Esophagus squamous epithelium (tissue), 5 donors: ENCODE measurements around the gene EFS. TPM values are rescaled to one million over a fixed set of nuclear protein-coding genes. Genes with fewer than 3 reads are reported as not detected.

ENCODE experiments used
- DNase-seq: peaks from one replicate; lab custom pipeline; 2025; lab: John Stamatoyannopoulos, UW
- H3K27ac ChIP-seq, 4 donors: fragments of 200-600 bp; sonication (generic); one replicate each; pipeline ENCODE4 v1.5.1; 2016 to 2019; ENCODE audit warnings: mild to moderate bottlenecking in 1 of 4
- H3K27me3 ChIP-seq, 4 donors: fragments of 200-600 bp; sonication (generic); 1 replicate in 3 of 4; 2 replicates in 1 of 4; pipeline versions ENCODE4 v1.5.1 to v1.6.0; 2017 to 2021; ENCODE audit warnings: antibody characterized with exemption in 1 of 4
- H3K36me3 ChIP-seq, 3 donors: fragments of 200-600 bp; sonication (generic); one replicate each; pipeline ENCODE4 v1.5.1; 2016 to 2019
- H3K4me1 ChIP-seq, 3 donors: fragments of 200-600 bp; sonication (generic); one replicate each; pipeline ENCODE4 v1.5.1; 2017 to 2019
- H3K4me3 ChIP-seq, 4 donors: fragments of 200-600 bp; sonication (generic); 1 replicate in 3 of 4; 2 replicates in 1 of 4; pipeline ENCODE4 v1.5.1; 2016 to 2019; ENCODE audit warnings: mild to moderate bottlenecking in 2 of 4, moderate library complexity in 1 of 4
- H3K9me3 ChIP-seq, 3 donors: fragments of 200-600 bp; sonication (generic); one replicate each; pipeline ENCODE4 v1.5.1; 2016 to 2019
- POLR2A ChIP-seq, 4 donors: fragments of 450-650 bp; IDR thresholded peaks; one replicate each; pipeline ENCODE4 v1.6.1; 2017; ENCODE audit warnings: antibody characterized with exemption in 4 of 4, mild to moderate bottlenecking in 4 of 4, moderate library complexity in 3 of 4
- WGBS, 2 donors: methylation state at CpG; one replicate each; pipeline ENCODE4 v1.1.5; 2018; 5-methylcytosine and 5-hydroxymethylcytosine counted together
- intact Hi-C: fragments of 100-400 bp; cut with DNase I; formaldehyde crosslinking; loops from one replicate; pipeline ENCODE4 v1.15.0; 2022
- total RNA-seq, 4 donors: library from RNA; depleted of rRNA; stranded (reverse); fragments of >200 nt; gene quantifications; one replicate each; pipeline ENCODE4 v1.1.0, GENCODE V29; 2016
- TF ChIP-seq, protein P1 (sequence below), 6 experiments: fragments of 450-650 bp in 4 of 6; fragments of 200-600 bp in 2 of 6; sonication (generic) in 2 of 6; IDR thresholded peaks; one replicate each; pipeline ENCODE4 v1.5.1; 2016 to 2019; ENCODE audit warnings: antibody characterized with exemption in 6 of 6, mild to moderate bottlenecking in 4 of 6, moderate library complexity in 4 of 6
- donor health status: DM: yes; HTN: yes; CAD: no.

Gene EFS
- 10 to 100 TPM; 17.8 to 34.4 (median 20.9) TPM for total RNA-seq

DNA sequence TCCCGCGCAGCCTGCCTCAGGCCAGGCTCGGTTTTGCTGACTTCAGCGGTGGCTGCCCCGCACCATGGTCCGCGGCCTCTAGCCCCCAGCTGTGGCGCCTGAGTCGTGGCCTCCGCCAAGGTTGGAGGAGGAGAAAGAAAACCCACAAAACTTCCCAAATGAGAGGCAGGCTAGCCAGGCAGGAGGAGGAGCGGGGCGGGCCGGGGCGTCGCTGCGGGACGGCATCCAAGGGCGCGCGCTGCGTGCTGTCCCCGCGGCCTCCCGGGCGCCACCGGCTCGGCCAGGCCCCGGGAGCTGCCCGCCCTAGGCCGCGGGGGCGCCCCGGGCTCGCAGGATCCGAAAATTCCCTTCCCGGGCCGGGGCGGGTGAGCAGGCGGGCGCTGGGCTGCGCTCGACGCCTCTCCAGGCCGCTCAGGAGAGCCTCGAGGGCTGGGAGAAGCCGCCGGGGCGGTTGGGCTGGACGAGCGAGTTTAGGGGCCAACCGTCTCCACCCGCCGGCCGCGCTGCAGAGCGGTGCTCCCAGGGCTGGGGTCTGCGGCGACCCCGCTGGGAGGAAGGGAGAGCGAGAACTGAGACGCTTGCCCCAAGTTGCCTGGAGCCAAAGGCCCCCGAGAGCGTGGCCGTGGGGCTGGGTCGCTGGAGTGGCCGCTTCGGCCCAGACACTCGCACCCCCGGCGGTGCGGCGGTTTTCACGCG is at the start of gene EFS:
TSS of gene EFS (minus strand) at position 137 of the 696 bp plus-strand sequence. CDS start 147 bp downstream, outside the sequence.
- intact Hi-C loops, result no loop called here
- no peak for DNase-seq
- TF ChIP-seq POLR2A (IDR thresholded peaks at IDR 0.05), result peak in 2 of 4 donors; percentile 10 to 40
- TF ChIP-seq, protein P1, sequence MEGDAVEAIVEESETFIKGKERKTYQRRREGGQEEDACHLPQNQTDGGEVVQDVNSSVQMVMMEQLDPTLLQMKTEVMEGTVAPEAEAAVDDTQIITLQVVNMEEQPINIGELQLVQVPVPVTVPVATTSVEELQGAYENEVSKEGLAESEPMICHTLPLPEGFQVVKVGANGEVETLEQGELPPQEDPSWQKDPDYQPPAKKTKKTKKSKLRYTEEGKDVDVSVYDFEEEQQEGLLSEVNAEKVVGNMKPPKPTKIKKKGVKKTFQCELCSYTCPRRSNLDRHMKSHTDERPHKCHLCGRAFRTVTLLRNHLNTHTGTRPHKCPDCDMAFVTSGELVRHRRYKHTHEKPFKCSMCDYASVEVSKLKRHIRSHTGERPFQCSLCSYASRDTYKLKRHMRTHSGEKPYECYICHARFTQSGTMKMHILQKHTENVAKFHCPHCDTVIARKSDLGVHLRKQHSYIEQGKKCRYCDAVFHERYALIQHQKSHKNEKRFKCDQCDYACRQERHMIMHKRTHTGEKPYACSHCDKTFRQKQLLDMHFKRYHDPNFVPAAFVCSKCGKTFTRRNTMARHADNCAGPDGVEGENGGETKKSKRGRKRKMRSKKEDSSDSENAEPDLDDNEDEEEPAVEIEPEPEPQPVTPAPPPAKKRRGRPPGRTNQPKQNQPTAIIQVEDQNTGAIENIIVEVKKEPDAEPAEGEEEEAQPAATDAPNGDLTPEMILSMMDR (IDR thresholded peaks at IDR 0.05), result no peak
- Histone ChIP-seq H3K4me3 (peak within 1 kb of the TSS; percentile 49 to 81 (median 67)), H3K27me3 (peaks cover 0 to 29% (median 0%) of the 10 kb centered on the region in 4 donors), H3K9me3 (no peaks in the 10 kb centered on the region), H3K27ac (peak within 1 kb of the TSS; percentile 97 to 99 (median 98)), H3K4me1 (peaks cover 31 to 91% (median 36%) of the 10 kb centered on the region in 3 donors), H3K36me3 (peaks cover 0 to 6% (median 0%) of the 10 kb centered on the region in 3 donors)
- WGBS, 2 donors, result 0% methylated on average over 3 to 4 of the region's 74 CpGs

- intact Hi-C loops, result no loop called here
- Histone ChIP-seq H3K36me3 (no peaks in the 10 kb centered on the region), H3K4me1 (no peaks in the 10 kb centered on the region), H3K27me3 (peaks cover 0 to 15% (median 0%) of the 10 kb centered on the region in 4 donors), H3K4me3 (no peak overlapping the region), H3K9me3 (no peaks in the 10 kb centered on the region), H3K27ac (no peak overlapping the region)
- DNase-seq, result no peak
- WGBS, 2 donors, result 49 to 55% methylated on average over 3 of the region's 3 CpGs
- TF ChIP-seq, protein P1 (IDR thresholded peaks at IDR 0.05), result no peak
- no peak for TF ChIP-seq POLR2A (IDR thresholded peaks at IDR 0.05)
These were observed 49.3 kb upstream of the EFS start for GRCh38 chr14:23414254-23414653.

DNA sequence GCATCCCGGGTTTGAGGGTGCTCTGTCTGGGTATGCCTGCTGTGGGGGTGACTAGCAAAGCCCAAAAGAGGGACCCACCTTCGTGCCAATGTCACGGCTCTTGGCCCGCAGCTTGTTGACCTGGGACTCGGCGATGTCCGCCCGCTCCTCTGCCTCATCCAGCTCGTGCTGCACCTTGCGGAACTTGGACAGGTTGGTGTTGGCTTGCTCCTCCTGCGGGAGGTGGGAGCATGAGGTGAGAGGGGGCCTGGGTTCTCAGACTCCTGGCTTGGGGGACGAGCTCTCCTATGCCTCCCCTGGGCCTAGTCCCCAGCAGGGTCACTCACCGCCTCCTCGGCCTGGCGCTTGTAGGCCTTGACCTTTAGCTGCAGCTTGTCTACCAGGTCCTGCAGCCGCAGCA is 48.7 kb upstream of the EFS start:
- 86 to 89% methylated on average over 8 to 10 of the region's 16 CpGs for WGBS, 2 donors
- no peak overlapping the region for H3K27ac ChIP-seq
- no peaks in the 10 kb centered on the region for H3K36me3 ChIP-seq
- H3K27me3 ChIP-seq, result peaks cover 0 to 17% (median 0%) of the 10 kb centered on the region in 4 donors
- intact Hi-C loops, result no loop called here
- TF ChIP-seq, protein P1 (IDR thresholded peaks at IDR 0.05), result no peak
- TF ChIP-seq POLR2A (IDR thresholded peaks at IDR 0.05), result no peak
- no peak for DNase-seq
- H3K4me1 ChIP-seq, result no peaks in the 10 kb centered on the region
- no peaks in the 10 kb centered on the region for H3K9me3 ChIP-seq
- H3K4me3 ChIP-seq, result no peak overlapping the region

DNA sequence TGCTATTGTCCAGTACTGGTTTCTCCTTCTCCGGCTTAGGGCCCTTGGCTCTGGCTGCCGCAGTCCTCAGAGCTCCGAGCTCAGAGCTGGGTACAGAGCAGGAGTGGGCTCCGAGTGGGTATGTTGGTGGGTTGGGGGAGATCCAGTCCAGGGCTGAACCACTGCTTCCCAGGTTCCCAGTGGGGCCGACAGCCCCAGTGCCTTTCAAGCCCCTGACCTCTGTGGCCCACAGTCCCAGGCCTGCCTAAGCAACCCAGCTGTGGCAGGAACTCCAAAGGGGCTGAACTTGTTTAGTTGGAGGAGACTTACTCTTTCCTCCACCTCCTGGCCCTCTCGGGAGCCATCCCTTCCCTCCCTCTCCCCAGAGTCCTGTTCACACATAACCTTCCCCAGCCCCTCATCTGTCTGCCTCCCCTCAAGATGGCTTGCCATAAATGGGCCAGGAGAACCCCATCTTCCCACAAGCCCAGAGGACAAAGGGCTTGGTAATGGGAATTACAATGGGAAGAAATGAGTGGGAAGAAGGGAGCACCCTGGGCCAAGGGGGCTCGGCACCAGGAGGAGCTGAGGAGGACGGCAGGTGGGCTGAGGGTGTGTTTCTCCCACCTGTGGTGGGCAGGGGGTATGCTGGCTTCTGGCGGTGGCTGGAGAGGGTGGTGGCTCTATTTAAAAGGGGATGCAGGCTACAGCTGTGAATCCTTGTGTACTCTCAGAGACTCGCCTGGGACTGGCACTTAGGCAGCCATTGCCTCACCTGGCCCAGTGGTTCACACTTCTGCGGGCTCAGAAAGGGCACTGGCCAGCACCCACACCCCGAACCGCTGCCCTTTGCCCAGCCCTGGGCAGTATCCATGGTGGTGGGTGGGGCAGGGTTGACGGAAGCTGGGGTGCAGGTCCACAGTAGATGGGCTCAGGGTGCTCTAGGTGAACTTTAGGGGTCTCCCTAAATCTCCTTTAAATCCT is 46.9 kb upstream of the EFS start:
- WGBS, 2 donors, result 61 to 83% methylated on average over 6 to 10 of the region's 14 CpGs
- no peak overlapping the region for H3K4me3 ChIP-seq
- H3K36me3 ChIP-seq, result no peaks in the 10 kb centered on the region
- H3K27ac ChIP-seq, result no peak overlapping the region
- DNase-seq, result no peak
- peaks cover 0 to 28% (median 0%) of the 10 kb centered on the region in 4 donors for H3K27me3 ChIP-seq
- H3K4me1 ChIP-seq, result no peaks in the 10 kb centered on the region
- no peaks in the 10 kb centered on the region for H3K9me3 ChIP-seq
- TF ChIP-seq, protein P1 (IDR thresholded peaks at IDR 0.05), result no peak
- no peak for TF ChIP-seq POLR2A (IDR thresholded peaks at IDR 0.05)
- intact Hi-C loops, result no loop called here
